SK-N-SH (cell line): ENCODE data around the gene MYH6. TPM values are rescaled to one million over a fixed set of nuclear protein-coding genes. Genes with fewer than 3 reads are reported as not detected.

Experiments
- CTCF ChIA-PET: fragments of 300-600, 350-600 bp; formaldehyde crosslinking; extraction: SDS; loops from one replicate; lab custom pipeline; 2021; lab: Yijun Ruan, JAX
- POLR2A ChIA-PET: fragments of 350-600 bp; sonication (Branson Sonifier 250); formaldehyde crosslinking; extraction: SDS; loops from one replicate; lab custom pipeline; 2020; ENCODE audit warnings: antibody characterized with exemption, inconsistent platforms; lab: Yijun Ruan, JAX
- DNase-seq: peaks from one replicate; pipeline ENCODE4 v3.0.0; 2012
- H2AFZ ChIP-seq: fragments of 200-600 bp; sonication (generic); 2 replicates; pipeline ENCODE4 v1.8.1; 2016; ENCODE audit warnings: antibody characterized with exemption, mild to moderate bottlenecking, low read depth
- H3F3A ChIP-seq: fragments of 200-600 bp; sonication (generic); replicated peaks from 2 replicates; pipeline ENCODE3; 2016; ENCODE audit warnings: antibody characterized with exemption, mild to moderate bottlenecking; ENCODE audit not compliant: insufficient read depth
- H3K27ac ChIP-seq, 2 experiments: fragments of 200-500 bp in 1 of 2; fragments of 200-600 bp in 1 of 2; sonication (Bioruptor generic) in 1 of 2; sonication (generic), shearing (Covaris generic) in 1 of 2; 2 replicates each; pipeline versions ENCODE4 v1.5.1 to v1.6.1; 2014 to 2016; ENCODE audit warnings: low read depth in 2 of 2, inconsistent platforms in 1 of 2, low read length in 1 of 2, mild to moderate bottlenecking in 1 of 2, mixed read lengths in 1 of 2
- H3K27me3 ChIP-seq: fragments of 200-600 bp; sonication (generic), shearing (Covaris generic); 2 replicates; pipeline ENCODE4 v1.6.1; 2016; ENCODE audit warnings: mixed run types; ENCODE audit not compliant: insufficient read depth
- H3K36me3 ChIP-seq, 2 experiments: fragments of 200-500 bp in 1 of 2; fragments of 200-600 bp in 1 of 2; sonication (Bioruptor generic) in 1 of 2; sonication (generic) in 1 of 2; replicated peaks in 1 of 2; 2 replicates each; pipeline versions ENCODE3 to v1.5.1; 2014 to 2016; ENCODE audit warnings: low read length in 1 of 2, mild to moderate bottlenecking in 1 of 2; ENCODE audit not compliant: insufficient read depth in 2 of 2, control insufficient read depth in 1 of 2
- H3K4me1 ChIP-seq, 2 experiments: fragments of 200-500 bp in 1 of 2; fragments of 200-600 bp in 1 of 2; sonication (Bioruptor generic) in 1 of 2; sonication (generic), shearing (Covaris generic) in 1 of 2; 2 replicates each; pipeline versions ENCODE4 v1.5.1 to v1.6.1; 2014 to 2016; ENCODE audit warnings: low read depth in 1 of 2, low read length in 1 of 2, mixed run types in 1 of 2; ENCODE audit not compliant: insufficient read depth in 2 of 2, control insufficient read depth in 1 of 2
- H3K4me2 ChIP-seq: fragments of 200-600 bp; sonication (generic), shearing (Covaris generic); 2 replicates; pipeline ENCODE4 v1.6.1; 2017; ENCODE audit warnings: mixed run types
- H3K4me3 ChIP-seq, 2 experiments: fragments of 200-500 bp in 1 of 2; fragments of 200-600 bp in 1 of 2; sonication (Bioruptor generic) in 1 of 2; sonication (generic), shearing (Covaris generic) in 1 of 2; 2 replicates each; pipeline versions ENCODE4 v1.5.1 to v1.8.1; 2014 to 2016; ENCODE audit warnings: low read depth in 2 of 2, inconsistent platforms in 1 of 2, low read length in 1 of 2, mild to moderate bottlenecking in 1 of 2, mixed read lengths in 1 of 2, moderate library complexity in 1 of 2
- H3K79me2 ChIP-seq: fragments of 200-600 bp; sonication (generic); 2 replicates; pipeline ENCODE4 v1.8.1; 2017; ENCODE audit warnings: mild to moderate bottlenecking; ENCODE audit not compliant: insufficient read depth
- H3K9ac ChIP-seq: fragments of 200-600 bp; sonication (generic); 2 replicates; pipeline ENCODE4 v1.6.1; 2017; ENCODE audit warnings: mixed run types
- H3K9me2 ChIP-seq: fragments of 200-600 bp; sonication (generic); 2 replicates; pipeline ENCODE4 v1.6.1; 2017; ENCODE audit warnings: mixed run types
- H3K9me3 ChIP-seq: fragments of 200-600 bp; sonication (generic); 2 replicates; pipeline ENCODE4 v1.6.1; 2017; ENCODE audit warnings: mixed run types, mild to moderate bottlenecking, moderate library complexity
- H4K20me1 ChIP-seq: fragments of 200-600 bp; sonication (generic); 2 replicates; pipeline ENCODE4 v1.6.1; 2017; ENCODE audit warnings: mild to moderate bottlenecking, mixed run types; ENCODE audit not compliant: insufficient read depth
- CHD2 ChIP-seq: fragments of 150-350 bp; IDR thresholded peaks from 2 replicates; pipeline ENCODE4 v1.6.1; 2018; ENCODE audit warnings: low read length; ENCODE audit not compliant: partially characterized antibody
- EP300 ChIP-seq, 2 experiments: IDR thresholded peaks; 2 replicates each; pipeline versions ENCODE4 v1.4.0 to v1.6.1; 2012; ENCODE audit warnings: borderline replicate concordance in 1 of 2, low read depth in 1 of 2, low read length in 1 of 2
- EZH2phosphoT487 ChIP-seq: fragments of 200-600 bp; sonication (generic); IDR thresholded peaks from 2 replicates; pipeline ENCODE4 v1.6.1; 2017; ENCODE audit warnings: low read depth, mixed run types, mild to moderate bottlenecking, antibody characterized with exemption, moderate library complexity, borderline replicate concordance
- FOXJ3 ChIP-seq: sonication (generic); formaldehyde crosslinking; IDR thresholded peaks from 2 replicates; pipeline ENCODE4 v1.5.1; 2020; ENCODE audit warnings: mild to moderate bottlenecking, missing genetic modification reagents
- FOXM1 ChIP-seq: IDR thresholded peaks from 2 replicates; pipeline ENCODE4 v1.4.0; 2012; ENCODE audit warnings: low read depth, mild to moderate bottlenecking
- JUND ChIP-seq: IDR thresholded peaks from 2 replicates; pipeline ENCODE4 v1.4.0; 2012
- NFIC ChIP-seq: IDR thresholded peaks from 2 replicates; pipeline ENCODE4 v1.4.0; 2012; ENCODE audit warnings: borderline replicate concordance
- RCOR1 ChIP-seq: fragments of 150-350 bp; IDR thresholded peaks from 2 replicates; pipeline ENCODE4 v1.6.1; 2017; ENCODE audit warnings: antibody characterized with exemption, low read length
- RXRA ChIP-seq: IDR thresholded peaks from 2 replicates; pipeline ENCODE4 v1.4.0; 2012; ENCODE audit warnings: low read depth, mild to moderate bottlenecking, borderline replicate concordance
- SIN3A ChIP-seq: IDR thresholded peaks from 2 replicates; pipeline ENCODE4 v1.6.1; 2012; ENCODE audit warnings: low read depth, mild to moderate bottlenecking, low read length, moderate library complexity, borderline replicate concordance
- SMC3 ChIP-seq: IDR thresholded peaks from 2 replicates; pipeline ENCODE4 v1.6.1; 2012; ENCODE audit warnings: low read depth, low read length, improper control_type of control experiment
- TAF1 ChIP-seq: IDR thresholded peaks from 2 replicates; pipeline ENCODE4 v1.6.1; 2012; ENCODE audit warnings: low read depth, mild to moderate bottlenecking, low read length, moderate library complexity, borderline replicate concordance
- YY1 ChIP-seq: IDR thresholded peaks from 2 replicates; pipeline ENCODE4 v1.4.0; 2012; ENCODE audit warnings: low read depth, mild to moderate bottlenecking
- WGBS: methylation state at CpG from one replicate; pipeline ENCODE4 v1.1.6; 2017; ENCODE audit warnings: low lambda C conversion rate; 5-methylcytosine and 5-hydroxymethylcytosine counted together
- polyA plus RNA-seq, 3 experiments: library from polyadenylated mRNA; depleted of rRNA; stranded (reverse); fragments of >200 nt; gene quantifications; 2 replicates each; pipeline ENCODE4 v1.2.3, GENCODE V29; 2012
- TF ChIP-seq, protein P1 (sequence below): IDR thresholded peaks from 2 replicates; pipeline ENCODE4 v1.4.0; 2012; ENCODE audit warnings: low read depth, borderline replicate concordance
- TF ChIP-seq, protein P2 (sequence below): fragments of 150-350 bp; IDR thresholded peaks from 2 replicates; pipeline ENCODE4 v1.6.1; 2017; ENCODE audit warnings: antibody characterized with exemption, low read length, low read depth, borderline replicate concordance
- TF ChIP-seq, protein P3 (sequence below): IDR thresholded peaks from 2 replicates; pipeline ENCODE4 v1.4.0; 2012; ENCODE audit warnings: low read depth, borderline replicate concordance

MYH6 gene
- polyA plus RNA-seq, 1 of the 3 experiments (the other 2 are of a cell fraction) = not detected

GRCh38 chr14:23441076-23441475 is 33.0 kb upstream of the MYH6 start (continued):
- TF ChIP-seq, protein P1, sequence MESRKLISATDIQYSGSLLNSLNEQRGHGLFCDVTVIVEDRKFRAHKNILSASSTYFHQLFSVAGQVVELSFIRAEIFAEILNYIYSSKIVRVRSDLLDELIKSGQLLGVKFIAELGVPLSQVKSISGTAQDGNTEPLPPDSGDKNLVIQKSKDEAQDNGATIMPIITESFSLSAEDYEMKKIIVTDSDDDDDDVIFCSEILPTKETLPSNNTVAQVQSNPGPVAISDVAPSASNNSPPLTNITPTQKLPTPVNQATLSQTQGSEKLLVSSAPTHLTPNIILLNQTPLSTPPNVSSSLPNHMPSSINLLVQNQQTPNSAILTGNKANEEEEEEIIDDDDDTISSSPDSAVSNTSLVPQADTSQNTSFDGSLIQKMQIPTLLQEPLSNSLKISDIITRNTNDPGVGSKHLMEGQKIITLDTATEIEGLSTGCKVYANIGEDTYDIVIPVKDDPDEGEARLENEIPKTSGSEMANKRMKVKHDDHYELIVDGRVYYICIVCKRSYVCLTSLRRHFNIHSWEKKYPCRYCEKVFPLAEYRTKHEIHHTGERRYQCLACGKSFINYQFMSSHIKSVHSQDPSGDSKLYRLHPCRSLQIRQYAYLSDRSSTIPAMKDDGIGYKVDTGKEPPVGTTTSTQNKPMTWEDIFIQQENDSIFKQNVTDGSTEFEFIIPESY = no peak

DNA sequence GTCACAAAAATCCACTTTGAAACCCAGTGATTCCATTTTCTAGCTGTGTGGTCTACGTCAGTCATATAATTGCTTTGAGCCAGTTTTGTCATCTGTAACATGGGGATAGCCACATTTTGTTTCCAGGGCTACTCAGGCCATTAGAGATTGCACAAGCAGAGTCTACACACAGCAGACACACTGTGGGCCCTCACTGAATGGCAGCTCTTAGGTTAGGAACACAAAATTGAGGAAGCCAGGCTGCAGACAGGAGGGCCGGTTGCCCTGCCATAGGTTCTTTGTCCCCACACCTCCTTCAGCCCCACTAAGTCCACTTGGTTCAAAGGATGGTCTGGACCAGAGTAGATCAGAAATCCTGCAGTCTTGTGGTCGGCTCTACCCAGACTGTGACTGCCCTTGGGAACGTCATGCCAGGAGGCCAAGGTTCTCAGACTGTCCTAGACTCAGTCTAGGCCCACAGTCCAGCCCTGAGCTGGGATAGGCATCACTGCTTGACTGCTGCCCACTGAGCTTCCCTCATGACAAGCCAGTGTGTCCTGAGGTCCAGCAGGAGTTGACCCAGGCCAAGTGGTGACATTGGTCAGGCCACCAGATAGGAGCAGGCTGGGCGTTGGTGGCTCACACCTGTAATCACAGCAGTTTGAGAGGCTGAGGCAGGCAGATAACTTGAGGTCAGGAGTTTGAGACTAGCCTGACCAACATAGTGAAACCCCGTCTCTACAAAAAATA is 31.2 kb upstream of the MYH6 start:
- TF ChIP-seq CHD2 (no peak), RCOR1 (no peak), SIN3A (no peak), NFIC (no peak), SMC3 (no peak), FOXJ3 (CRISPR knock-in tag) (no peak), RXRA (no peak), EP300 (IDR thresholded peaks at IDR 0.05; ENCODE audit: borderline replicate concordance in 1 of 2, low read depth in 1 of 2, low read length in 1 of 2) (no peak), FOXM1 (no peak), YY1 (no peak), TAF1 (no peak), JUND (no peak), EZH2phosphoT487 (no peak)
- TF ChIP-seq, protein P2, sequence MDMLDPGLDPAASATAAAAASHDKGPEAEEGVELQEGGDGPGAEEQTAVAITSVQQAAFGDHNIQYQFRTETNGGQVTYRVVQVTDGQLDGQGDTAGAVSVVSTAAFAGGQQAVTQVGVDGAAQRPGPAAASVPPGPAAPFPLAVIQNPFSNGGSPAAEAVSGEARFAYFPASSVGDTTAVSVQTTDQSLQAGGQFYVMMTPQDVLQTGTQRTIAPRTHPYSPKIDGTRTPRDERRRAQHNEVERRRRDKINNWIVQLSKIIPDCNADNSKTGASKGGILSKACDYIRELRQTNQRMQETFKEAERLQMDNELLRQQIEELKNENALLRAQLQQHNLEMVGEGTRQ = no peak
- TF ChIP-seq, protein P3, sequence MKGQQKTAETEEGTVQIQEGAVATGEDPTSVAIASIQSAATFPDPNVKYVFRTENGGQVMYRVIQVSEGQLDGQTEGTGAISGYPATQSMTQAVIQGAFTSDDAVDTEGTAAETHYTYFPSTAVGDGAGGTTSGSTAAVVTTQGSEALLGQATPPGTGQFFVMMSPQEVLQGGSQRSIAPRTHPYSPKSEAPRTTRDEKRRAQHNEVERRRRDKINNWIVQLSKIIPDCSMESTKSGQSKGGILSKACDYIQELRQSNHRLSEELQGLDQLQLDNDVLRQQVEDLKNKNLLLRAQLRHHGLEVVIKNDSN = no peak
- TF ChIP-seq, all 33 proteins: peak for 0
- H3K4me1 ChIP-seq = no peaks in the 10 kb centered on the region
- CTCF ChIA-PET = no interaction called here
- no peaks in the 10 kb centered on the region for H3K79me2 ChIP-seq
- H2AFZ ChIP-seq = no peak overlapping the region
- H4K20me1 ChIP-seq = no peaks in the 10 kb centered on the region
- H3K27me3 ChIP-seq = peaks cover 29% of the 10 kb centered on the region
- H3K4me3 ChIP-seq = no peak overlapping the region
- H3K27ac ChIP-seq = no peak overlapping the region
- H3K4me2 ChIP-seq = no peak overlapping the region
- H3K9me2 ChIP-seq = no peaks in the 10 kb centered on the region
- WGBS = 34% methylated on average over 4 of the region's 6 CpGs
- H3F3A ChIP-seq = no peaks in the 10 kb centered on the region
- H3K9ac ChIP-seq = no peak overlapping the region
- POLR2A ChIA-PET = no interaction called here
- no peaks in the 10 kb centered on the region for H3K36me3 ChIP-seq
- H3K9me3 ChIP-seq = no peaks in the 10 kb centered on the region
- DNase-seq = no peak
